IPS DF 4.7 (cell line): ENCODE measurements around the gene NTM.
A peak's percentile ranks its signal among the peaks of the same experiment; 100 is the strongest.

Source experiments
- DNase-seq: peaks from one replicate; pipeline ENCODE4 v3.0.0-alpha.2; 2013; ENCODE audit warnings: low spot score; ENCODE audit errors: extremely low read depth

Gene NTM

DNA sequence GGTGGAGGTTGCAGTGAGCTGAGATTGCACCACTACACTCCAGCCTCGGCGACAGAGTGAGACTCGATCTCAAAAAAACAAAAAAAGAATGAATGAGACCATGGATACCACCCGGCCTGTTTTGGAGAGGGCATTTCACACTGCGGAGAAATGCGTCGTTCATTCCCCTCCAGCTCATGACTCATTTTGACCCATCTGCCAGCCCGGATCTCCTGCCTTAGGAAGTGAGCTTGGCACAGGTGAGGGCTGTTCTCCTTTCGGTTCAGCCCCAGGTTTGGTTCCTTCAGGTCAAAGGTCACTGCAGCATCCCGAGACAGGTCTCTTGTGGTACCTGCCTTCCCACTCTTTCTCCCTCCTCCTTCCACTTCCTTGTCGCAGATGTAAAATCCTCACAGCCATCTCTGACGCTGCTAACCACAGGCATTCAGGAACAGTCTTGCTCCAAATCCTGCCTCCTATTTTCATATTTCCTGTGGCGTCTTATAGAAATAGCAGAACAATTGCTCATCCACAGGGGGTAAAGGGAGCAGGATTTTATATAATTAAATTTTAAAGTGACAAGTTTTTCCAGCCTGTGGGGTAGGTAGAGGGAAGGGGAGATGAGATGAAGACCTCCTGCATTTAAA is 517.9 kb downstream of the NTM start:
- DNase-seq, result no peak

DNA sequence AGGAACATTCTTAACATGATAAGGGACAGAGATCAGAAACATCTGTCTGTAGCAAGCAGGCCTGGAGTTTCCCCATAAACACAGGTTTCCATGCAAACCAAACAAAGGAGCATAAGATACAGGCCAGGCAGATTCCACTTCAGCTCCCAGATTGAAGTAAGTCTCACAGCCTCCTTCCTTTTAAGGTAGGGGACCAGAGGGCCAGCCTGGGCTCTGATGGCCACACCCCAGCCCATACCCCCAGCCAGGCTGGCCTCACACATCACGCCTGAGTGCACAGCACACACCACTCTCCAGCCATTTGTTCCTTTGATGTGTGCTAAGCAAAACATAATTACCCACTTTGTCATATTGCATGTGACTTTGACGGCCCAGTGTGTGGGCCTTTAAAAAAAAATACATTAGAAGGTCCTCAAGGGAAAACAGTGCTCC is 518.7 kb downstream of the NTM start:
- DNase-seq, result no peak

DNA sequence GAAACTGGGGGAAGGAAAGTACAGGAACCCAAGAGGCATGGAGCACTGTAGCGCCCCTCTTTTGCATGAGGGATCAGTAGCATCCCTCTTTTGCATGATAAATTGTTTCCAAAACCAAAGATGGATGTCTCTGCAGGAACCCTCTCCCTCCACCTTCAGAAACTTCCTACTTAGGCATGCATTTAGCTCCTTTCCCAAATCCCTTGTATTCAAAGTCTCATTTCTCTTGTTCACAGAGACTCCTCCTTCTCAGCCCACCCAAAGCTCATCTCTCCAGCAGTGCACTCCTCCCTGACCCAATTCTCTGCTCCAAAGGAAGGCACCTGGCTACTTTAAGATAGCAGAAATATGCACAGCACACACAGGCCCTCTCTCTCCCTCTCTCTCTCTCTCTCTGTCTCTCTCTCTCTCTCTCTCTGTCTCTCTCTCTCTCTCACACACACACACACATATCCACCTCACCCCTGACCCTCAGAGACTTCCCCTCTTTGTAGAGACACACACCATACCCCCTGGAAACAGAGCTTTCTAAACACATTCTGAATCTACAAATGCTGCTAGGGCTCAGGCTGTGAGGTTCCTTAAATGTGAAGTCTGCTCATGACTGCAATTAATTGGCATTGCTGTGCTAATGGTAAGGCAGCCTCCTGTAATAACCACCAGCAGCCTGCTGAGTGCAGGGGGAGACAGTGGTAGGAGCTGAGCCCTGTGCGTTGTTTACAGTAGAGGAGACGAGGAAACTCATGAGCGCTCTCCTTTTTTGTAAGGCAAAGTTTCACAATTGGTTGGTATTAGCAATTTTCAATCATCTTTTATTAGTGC is 519.6 kb downstream of the NTM start:
- no peak for DNase-seq

DNA sequence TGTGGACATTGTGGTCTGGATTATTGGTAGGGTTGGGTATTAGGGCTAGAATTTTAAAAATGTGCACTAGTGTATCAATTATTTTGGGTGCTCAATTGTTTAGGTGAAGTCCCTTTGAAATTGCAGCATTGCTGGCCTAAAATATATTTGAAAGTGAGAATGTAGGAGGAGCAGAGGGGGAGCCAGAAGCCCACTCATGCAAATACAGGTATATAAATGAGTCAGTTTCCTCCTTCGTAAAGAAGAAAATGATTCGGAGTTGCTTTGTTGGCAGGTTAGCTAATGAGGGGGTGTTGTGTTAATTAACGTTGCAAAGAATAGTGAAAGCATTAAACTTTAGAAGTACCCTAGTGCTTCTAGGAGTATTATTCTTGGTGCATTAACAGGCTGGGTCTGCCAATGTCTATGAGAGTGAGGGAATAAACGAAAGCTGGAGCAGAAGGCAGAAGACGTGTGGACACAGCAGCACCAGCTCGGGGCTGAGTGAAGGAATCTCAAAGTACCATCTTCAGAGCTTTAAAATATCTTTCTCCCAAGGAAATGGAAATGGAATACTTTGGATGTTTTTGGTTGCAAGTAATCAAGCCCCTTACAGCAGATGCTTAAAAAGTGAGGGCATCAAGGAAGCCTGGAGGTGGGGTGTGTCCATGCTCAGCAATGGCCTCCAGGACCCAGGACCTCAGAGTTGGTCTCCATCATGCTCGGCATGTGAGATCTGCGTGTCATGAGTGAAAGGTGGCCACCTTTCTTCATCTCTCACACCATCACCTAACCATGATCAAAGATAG is 522.9 kb downstream of the NTM start:
- DNase-seq, result no peak

DNA sequence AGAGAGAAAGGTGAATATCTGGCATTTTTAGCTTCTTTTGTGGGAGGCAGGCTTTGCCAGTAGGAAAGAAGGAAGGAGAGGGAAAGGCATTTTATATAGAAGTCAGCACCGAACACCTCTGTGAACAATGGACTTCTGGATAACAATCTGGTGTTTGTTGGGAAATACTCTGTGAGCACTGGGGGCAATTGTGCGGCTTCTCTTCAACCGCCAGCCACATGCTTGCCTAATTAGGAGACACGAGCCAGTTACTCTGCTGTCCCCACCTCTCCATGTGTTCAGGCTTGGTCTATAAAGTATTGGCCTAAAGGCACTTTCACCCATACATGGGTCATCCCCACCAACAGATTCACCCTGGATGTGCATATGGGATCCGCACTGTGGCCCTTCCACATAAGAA is 523.6 kb downstream of the NTM start:
- DNase-seq, result no peak

DNA sequence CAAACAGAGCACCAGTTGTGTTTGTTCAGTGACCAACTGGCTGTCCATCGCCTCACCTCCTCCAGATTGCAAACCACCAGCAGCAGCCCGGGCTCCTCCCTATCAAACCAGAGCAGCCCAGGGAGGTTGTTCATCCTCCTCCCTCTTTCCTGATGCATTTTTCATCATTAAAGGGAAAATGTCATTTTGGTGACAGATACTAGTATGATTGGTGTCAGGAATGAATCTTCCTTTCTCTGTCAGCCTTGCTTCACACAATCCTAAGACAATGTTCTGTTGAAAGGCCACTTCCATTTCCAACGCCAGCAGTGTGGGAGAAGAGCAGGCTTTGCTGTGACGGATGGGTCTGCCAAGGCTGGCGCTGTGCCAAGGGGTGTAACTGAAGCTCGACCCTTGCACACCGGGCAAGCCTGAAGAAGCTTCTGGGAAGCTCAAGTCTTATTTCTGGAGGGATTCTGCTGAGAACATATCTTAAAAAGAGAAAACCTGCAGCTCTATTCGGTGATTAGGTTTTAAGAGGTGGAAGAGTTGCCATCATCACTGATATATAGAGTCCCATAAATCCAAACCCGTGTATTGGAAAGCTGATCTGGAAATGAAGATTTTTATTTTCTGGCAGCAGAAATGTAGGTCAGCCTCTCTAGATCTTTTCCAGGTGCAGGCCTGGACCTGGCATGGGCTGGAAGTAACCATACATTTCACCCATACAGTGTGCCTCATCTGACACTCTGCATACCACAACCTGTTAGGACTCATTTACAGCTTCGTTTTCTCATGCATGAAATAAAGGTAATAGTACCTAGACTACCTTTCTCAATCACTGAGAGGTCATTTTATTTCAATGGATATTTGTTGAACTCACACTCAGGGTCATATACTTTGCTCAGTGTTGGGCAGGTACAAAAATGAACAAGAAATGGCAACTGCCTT is 524.5 kb downstream of the NTM start:
- DNase-seq, result no peak

DNA sequence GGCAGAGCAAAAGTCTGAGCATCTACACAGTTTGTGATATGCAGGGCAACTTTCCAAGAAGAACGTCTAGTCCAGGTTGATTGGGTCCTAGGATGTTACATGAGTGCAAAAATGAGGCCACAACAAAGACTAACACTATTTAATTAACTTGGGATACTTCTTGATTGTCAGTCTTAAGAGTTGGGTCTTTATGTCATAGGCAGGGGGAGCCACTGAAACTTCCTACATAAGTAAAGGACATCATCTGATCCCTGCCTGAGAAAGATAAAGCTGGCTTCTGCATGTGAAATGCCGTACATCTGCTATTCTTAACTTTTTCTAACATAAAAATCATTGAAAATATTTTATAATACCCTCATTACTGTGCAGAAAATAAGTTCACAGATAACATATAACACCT is 525.5 kb downstream of the NTM start:
- DNase-seq, result no peak

DNA sequence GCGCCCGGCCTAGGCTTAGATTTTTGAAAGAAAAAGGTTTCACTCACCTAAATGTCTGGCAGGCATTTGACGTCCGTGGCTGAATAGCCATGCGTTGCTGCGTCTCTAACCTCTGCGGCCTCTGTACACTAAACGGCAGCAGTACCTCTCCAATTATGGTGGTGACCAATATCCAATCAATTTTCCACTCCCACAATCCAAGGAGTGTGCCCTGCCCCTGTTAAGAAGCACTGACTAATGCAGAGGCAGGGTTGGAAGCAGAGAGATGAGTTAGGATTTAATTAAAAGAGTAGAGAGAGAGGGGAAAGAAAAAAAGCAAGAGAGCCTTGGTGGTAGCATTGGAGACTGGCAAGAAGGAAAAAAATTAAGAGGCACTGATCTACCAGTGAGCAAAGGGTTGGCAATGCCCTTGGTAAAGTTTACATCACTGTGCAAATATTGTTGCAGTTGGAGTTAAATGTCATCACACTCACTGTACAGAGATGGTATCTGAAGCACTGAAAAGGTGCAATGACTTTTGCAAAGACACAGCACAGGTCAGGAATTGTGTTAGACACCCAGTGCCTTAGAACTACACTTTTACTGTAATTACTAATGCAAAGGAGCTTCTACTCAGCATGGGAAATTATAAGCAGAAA is 526.7 kb downstream of the NTM start:
- no peak for DNase-seq

DNA sequence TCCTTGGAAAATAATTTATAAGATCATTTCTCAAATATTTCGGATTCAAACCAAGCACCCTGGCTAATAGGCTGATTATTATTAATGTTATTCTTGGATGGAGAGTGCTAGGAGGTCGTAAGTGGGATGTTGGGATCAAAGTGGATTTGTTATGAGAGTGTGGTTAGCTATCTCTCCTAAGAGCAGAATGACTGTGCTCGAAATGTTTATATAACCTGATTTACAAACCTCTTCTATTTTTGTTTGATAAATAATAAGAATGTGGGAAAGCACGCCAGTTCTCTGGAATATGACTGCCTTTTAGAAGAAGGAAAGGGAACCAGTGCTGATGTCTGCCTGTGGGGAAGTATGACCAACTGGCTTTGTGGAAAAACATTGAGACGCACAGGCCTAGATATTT is 527.5 kb downstream of the NTM start:
- DNase-seq, result no peak

DNA sequence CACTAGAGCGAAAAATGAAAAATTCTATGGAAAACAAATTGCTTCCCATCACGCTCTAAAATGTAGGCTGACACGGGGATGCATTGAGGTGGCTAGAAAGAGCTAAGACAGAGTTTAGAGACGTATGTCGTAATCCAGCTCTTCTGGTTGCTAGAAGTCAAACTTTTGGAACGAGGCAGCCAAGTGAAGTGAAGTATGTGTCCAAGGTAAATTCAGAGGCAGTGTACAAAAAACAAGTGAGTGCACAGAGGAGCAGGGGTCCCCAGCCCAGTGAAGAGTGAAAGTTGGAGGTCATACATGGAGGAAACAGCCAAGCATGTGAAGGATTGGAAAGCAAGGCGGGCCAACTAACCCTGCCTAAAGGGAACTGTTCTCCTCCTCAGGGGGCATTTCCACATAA is 528.5 kb downstream of the NTM start:
- no peak for DNase-seq

DNA sequence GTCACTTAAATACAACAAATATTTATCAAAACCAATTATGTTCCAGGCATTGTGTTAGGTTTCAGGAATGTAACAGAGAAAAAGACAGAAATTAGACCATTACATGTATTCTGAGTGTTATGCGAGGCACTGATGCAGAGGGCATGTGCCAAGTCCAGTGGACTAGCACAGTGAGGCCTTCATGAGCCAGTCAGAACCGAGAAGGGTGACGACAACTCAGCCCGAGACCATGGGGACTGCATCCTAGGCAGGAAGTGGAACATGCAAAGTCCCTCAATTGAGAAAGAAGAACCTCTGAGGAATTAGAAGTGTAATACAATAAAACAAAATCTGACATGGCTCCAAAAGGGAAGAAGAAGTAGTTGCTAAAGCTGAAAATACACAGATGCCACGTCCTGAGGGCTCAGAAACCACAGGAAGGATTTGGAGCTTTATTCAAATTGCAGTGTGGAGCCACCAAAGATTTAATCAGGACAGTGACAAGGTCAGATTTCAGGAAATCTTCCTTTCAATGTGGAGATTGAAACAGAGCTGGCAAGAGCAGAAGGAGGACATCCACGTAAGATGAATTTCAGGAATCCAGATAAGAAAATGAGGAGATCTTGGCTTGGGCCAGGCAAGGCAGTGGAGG is 529.6 kb downstream of the NTM start:
- no peak for DNase-seq

DNA sequence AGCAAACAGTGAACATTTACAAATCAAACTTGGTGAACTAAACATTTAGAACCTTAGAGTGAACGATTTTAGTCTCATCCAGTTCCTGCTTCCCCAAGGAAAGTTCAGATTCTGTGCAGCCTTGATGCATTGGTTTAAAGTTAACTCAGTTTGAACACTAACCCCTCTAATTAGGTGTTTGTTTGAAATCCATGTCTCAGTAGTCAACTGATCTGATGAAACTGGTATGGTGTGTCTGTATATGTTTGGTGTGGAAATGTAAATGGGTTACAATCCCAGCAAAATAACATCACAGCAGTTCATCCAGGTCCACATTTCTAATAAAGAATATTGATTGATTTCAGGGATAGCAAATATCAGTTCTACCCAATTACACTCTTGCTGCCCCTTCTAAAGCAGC is 532.0 kb downstream of the NTM start:
- DNase-seq, result no peak

DNA sequence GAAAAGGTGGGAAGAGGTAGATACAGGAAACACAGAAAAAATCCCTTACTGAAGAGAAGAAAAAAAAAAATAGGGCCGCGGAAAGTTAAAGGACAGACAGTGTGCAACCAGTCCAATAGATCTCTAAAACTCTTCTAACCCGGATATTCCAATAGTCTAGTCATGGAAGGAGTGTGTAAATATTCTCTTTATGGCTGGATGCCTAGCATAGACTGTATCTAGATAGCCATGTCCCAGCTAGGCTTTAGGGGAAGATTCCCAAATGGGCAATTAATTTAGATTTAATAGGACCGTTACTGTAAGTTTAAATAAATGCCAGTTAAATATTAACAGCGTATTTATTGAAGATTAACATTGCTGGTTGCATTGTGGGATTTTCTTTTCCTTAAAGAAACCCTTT is 532.7 kb downstream of the NTM start:
- DNase-seq, result no peak

DNA sequence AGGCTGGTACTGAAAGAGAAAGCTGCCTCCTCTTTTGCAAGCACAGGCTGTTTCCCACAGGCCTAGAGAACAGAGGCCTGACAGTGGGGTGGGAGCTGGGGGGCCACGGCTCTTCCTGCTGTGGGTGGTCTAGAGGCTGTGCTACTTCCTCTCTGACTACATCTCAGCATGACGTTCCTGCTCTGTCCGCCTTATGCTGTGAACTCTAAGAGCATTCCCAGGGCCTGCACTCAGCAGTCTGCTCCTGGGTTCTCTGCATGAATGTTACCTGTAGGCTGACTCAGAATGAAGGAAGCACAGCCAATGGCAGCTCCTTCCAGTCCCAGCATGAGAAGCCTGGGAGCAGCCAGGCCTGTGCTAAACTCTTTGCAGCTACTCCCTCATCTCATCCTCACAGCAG is 534.3 kb downstream of the NTM start:
- DNase-seq, result peak; percentile 90

DNA sequence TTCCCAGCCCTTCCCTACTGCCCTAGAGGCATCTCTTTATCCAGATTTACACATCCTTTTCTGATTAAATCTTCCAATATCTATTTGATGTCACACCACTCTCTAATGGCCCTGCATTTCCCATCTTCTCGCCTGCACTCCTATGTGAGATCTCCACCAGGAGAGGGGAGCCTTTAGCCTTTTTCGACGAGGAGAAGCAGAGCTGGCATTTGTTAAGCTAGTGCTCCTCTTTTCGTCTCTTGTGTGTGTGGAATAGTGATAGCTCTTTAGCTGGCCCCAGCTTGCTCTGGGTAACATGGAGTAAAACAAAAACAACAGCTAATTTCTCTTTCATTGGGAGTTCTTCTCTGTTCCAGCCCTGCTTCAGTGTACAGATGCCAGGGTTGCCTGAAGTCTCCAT is 536.5 kb downstream of the NTM start:
- no peak for DNase-seq

DNA sequence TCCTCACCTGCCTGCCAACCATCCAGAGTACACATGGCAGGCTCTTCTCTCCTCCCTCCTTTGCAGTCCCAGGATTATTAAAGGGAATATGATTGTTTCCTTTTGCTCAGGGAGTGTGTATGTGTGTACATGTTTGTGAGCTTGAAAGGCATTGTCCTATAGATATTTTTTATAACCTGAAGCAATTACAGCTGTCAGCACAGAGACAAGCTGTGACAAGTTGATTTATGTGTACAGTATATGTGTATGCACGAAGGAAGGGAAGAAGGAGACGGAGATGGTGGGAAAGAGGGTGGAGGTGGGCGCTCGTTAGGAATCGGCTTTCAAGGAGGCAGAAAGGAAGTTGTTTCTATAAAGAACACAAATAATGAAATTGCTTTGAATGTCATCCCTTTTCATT is 537.0 kb downstream of the NTM start:
- no peak for DNase-seq

DNA sequence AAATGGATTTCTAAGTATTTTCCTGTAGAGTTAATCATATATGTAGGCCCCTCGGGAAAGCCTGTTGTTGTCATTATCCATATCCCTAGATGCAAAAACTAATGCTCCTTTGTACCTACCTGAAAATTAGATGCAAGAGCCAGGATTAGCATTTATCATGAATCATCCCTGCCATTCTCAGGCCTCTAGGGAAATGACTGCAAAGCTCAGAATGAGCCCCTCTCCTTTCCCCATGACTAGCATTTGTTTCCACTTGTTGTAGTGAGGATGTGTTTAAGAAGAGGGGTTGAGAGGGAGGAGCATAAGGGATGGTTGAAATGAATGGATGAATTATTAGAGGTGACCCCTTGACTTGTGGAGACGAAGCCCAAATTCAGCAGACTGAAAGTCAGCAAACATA is 537.9 kb downstream of the NTM start:
- no peak for DNase-seq

DNA sequence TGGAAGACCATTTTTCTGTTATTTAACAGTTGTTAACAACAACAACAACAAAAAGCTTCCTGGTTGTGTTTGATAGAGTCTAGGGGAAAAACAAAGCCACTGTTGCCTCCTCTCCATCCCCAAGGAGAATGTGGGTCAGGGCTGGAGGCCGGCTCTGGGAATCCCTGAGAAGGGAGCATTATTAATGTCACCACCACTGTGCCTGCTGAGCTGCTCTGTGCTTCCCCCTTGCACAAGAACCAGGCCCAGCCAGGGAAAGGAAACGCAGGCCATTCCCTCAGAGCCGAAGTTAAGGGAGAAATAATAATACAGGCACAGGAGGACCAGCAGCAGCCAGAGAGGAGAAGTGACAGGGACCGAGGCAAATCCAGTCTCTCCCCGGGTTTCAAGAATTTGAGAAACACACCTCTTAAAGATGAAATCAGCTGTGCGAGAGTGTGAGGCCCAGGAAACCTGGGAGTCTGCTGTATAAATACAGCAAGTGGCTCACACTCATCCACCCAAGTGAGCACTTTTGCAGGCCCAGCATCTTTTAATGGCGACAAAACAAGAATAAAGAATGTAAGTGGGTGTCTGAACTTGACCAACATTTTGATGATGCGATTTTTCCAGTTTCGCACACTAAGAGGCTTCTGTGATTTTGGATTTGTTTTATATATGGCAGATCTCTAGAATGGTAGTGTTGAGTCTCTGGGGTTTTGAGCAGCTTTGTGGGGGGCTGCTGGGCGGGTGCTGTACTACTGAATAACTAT is 539.2 kb downstream of the NTM start:
- DNase-seq, result no peak

DNA sequence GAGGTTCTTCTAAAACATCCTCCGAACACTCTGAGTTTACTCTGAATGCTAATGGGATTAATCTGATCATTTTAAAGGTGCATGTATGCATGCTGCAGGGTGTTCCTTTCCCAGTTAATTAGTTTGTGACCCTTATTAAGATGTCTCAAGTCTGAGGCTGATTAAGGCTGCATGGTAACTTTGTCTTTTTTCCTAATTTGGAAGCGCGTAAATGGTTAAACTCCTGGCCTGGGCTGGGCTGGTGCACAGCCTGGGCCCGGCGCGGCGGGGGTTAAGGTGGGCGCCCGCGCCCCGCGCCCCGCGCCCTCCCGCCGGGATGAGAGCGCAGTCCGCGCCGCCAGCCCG is 539.7 kb downstream of the NTM start:
- no peak for DNase-seq
